Measurements from ENCODE around the gene ATP6V1F.

DNA sequence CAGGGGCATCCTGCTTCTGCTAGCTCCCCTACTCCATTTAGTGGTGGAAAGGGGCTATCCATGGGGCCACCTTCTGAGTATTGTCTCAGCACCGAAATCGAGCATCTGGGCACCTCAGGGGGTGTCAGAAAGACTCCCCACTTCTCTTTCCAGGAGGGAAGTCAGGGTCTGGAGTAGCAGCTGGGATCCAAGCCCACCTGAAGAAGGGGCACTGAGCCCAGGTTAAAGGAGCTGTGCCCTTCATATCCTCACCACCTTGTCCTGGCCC, 29.8 kb upstream of the ATP6V1F start:
- TF ChIP-seq, protein P1, sequence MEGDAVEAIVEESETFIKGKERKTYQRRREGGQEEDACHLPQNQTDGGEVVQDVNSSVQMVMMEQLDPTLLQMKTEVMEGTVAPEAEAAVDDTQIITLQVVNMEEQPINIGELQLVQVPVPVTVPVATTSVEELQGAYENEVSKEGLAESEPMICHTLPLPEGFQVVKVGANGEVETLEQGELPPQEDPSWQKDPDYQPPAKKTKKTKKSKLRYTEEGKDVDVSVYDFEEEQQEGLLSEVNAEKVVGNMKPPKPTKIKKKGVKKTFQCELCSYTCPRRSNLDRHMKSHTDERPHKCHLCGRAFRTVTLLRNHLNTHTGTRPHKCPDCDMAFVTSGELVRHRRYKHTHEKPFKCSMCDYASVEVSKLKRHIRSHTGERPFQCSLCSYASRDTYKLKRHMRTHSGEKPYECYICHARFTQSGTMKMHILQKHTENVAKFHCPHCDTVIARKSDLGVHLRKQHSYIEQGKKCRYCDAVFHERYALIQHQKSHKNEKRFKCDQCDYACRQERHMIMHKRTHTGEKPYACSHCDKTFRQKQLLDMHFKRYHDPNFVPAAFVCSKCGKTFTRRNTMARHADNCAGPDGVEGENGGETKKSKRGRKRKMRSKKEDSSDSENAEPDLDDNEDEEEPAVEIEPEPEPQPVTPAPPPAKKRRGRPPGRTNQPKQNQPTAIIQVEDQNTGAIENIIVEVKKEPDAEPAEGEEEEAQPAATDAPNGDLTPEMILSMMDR (IDR thresholded peaks at IDR 0.05) = no peak
- TF ChIP-seq POLR2A (IDR thresholded peaks at IDR 0.05) = no peak

Measured in thyroid gland (tissue), 4 donors.